NCI-H1417 treated with DMSO at 0.1 percent for 48 hours (cell line): Measurements from ENCODE around the gene HTRA1.

Experiments used
- DNase-seq: peaks from one replicate; lab custom pipeline; 2025; lab: John Stamatoyannopoulos, UW

Gene HTRA1

GRCh38 chr10:122461367-122461728, at the start of gene HTRA1:
Gene HTRA1 (plus strand): TSS chr10:122461553. CDS start chr10:122461653, 100 bp downstream.
- no peak for DNase-seq

GRCh38 chr10:122413327-122413726, 48.0 kb upstream of the HTRA1 start:
- no peak for DNase-seq

GRCh38 chr10:122417667-122418066, 43.7 kb upstream of the HTRA1 start:
- DNase-seq = no peak

GRCh38 chr10:122419016-122419415, 42.3 kb upstream of the HTRA1 start:
- no peak for DNase-seq

GRCh38 chr10:122419876-122420623, 41.3 kb upstream of the HTRA1 start:
- DNase-seq = no peak

GRCh38 chr10:122420624-122421007, 40.7 kb upstream of the HTRA1 start:
- no peak for DNase-seq

GRCh38 chr10:122421054-122421625, 40.2 kb upstream of the HTRA1 start:
- DNase-seq = no peak

- no peak for DNase-seq
These were observed 39.6 kb upstream of the HTRA1 start for GRCh38 chr10:122421742-122422141.

GRCh38 chr10:122422266-122422989, 38.9 kb upstream of the HTRA1 start:
- no peak for DNase-seq

- DNase-seq = no peak
These were observed 37.3 kb upstream of the HTRA1 start for GRCh38 chr10:122424059-122424458.

- DNase-seq = no peak
These were observed 34.5 kb upstream of the HTRA1 start for GRCh38 chr10:122426829-122427228.

- no peak for DNase-seq
These were observed 34.1 kb upstream of the HTRA1 start for GRCh38 chr10:122427280-122427679.

- no peak for DNase-seq
These were observed 26.0 kb upstream of the HTRA1 start for GRCh38 chr10:122435212-122435827.

- no peak for DNase-seq
These were observed 19.4 kb upstream of the HTRA1 start for GRCh38 chr10:122441961-122442360.

GRCh38 chr10:122445469-122445868, 15.9 kb upstream of the HTRA1 start:
- no peak for DNase-seq

GRCh38 chr10:122445904-122446303, 15.4 kb upstream of the HTRA1 start:
- DNase-seq = no peak

GRCh38 chr10:122446668-122447423, 14.5 kb upstream of the HTRA1 start:
- no peak for DNase-seq

GRCh38 chr10:122448600-122448999, 12.8 kb upstream of the HTRA1 start:
- DNase-seq = no peak

GRCh38 chr10:122449153-122449552, 12.2 kb upstream of the HTRA1 start:
- DNase-seq = no peak

- DNase-seq = no peak
These were observed 10.9 kb upstream of the HTRA1 start for GRCh38 chr10:122450353-122450990.

- DNase-seq = no peak
These were observed 7.3 kb upstream of the HTRA1 start for GRCh38 chr10:122454071-122454470.
